Globus pallidus (tissue), 1 donor: Measurements from ENCODE around the gene RFXAP.

ENCODE experiments used
- DNase-seq: peaks from one replicate; pipeline ENCODE4 v3.0.0-alpha.2; 2015; ENCODE audit warnings: low spot score

The RFXAP gene

DNA sequence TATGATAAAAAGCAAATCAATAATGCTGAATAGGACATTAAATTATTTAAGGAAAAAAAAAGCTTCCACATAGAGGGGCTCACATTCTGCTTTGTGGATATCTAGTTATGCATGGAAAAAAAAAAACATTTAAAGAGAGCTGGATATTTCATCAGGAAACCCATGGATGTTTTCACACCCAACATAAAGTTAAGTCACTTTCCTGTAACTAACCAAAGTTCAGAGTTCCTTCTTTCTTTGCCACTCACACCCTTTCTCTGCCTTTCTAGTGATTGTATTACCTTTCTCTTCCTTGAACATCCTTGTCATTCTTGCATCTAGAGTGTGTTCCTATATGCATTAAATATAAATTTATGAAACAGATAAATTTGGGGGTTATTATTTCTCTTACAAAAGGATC, 47.2 kb downstream of the RFXAP start:
- DNase-seq = no peak

DNA sequence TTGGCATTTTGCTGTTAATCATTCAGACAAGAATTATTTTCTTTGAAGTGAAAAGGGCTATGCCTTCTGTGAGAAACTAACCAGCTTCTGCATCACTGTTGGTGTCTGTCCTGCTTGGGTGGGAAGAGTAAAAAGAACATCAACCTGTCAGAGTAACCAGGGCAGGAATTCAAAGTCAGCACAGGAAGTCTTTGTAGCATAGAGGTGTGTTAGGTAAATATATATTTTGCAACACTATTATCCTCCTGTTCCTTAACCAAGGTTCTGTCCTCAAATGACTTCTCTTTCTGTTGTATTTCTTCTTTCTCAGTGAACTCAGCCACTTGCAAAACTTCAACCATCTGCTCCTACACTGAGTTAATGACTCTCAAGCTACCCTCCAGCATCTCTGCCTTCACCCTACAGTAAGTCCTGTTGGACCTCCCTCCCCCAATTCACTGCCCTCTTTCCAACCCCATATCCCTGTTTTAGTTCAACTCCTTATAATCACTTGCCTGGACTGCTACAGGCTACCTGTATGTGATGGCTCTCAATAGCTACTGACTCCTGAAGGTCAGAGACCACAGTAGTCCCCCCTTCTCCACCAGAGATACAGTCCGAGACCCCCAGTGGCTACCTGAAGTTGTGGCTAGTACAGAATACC, 51.1 kb downstream of the RFXAP start:
- no peak for DNase-seq

DNA sequence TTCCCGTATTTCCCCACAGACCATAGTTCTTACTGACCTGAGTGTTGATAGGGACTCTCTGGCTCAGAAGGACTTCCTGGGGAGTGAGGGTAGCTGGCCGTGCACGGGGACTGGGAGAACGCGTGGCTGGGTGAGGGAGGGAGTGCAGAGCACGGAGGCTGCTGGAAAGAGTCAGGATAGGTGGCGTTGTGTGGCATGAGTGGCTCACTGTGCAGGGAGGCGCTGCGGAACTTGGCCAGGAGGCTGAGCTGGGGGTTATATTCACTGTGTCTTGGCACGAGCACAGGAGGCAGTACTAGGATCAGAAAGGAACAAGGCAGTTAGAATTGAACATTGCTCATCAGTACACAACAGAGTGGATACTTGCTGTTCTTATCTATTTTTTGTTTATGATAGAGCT, 53.6 kb downstream of the RFXAP start:
- DNase-seq = peak; percentile 42

DNA sequence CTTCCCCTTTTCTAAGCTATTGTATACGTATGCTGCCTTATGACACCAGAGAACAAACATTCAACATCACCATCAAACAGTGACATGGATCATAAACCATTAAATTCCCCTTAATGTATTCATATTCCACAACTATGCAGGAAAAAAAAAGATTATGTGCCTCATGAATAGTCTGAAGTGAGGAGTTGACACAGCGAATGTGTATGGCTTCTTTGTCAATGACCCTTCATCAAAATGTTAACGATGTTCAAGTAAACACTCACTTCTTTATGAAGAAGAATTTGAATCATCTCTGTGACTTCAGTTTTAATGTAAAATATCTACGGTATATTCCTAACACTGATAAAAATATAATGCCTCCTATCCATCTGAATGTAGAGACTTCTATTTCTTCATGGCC, 56.4 kb downstream of the RFXAP start:
- DNase-seq = no peak

DNA sequence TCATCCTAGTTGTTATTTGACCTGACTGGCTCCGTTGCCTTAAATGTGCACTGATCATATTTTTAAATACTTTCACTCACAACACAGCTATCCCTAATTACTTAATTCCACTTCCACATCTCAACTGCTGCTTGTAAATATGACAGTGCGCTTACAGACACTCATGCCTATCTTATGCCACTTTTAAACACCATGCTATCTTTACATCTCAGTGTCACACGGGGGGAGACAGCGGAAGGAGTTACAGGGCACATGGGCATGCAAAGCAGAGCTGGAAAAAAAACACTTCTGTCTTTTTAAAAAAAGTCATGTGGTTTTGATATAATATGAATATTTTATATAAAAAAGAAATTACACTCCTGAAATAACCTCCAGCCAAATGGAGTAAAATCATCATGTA, 56.9 kb downstream of the RFXAP start:
- no peak for DNase-seq
